HG03280 (cell line): Measurements from ENCODE around the gene SPATA20.

Experiments
- ATAC-seq: cut with Tn5 transposase; IDR thresholded peaks from one replicate; pipeline ENCODE4 v1.9.1; 2021; ENCODE audit warnings: mild to moderate bottlenecking, moderate library complexity; ENCODE audit not compliant: unreplicated experiment

The SPATA20 gene

GRCh38 chr17:50538549-50539410, 8.2 kb upstream of the SPATA20 start:
- ATAC-seq, result no peak

- ATAC-seq, result no peak
These were observed 7.0 kb upstream of the SPATA20 start for GRCh38 chr17:50539762-50540559.

GRCh38 chr17:50540560-50541401, 6.2 kb upstream of the SPATA20 start:
- no peak for ATAC-seq

GRCh38 chr17:50541402-50541715, 5.6 kb upstream of the SPATA20 start:
- no peak for ATAC-seq

GRCh38 chr17:50541716-50542688, 5.0 kb upstream of the SPATA20 start:
- ATAC-seq, result peak; percentile 84

- no peak for ATAC-seq
These were observed 3.9 kb upstream of the SPATA20 start for GRCh38 chr17:50542795-50543774.

GRCh38 chr17:50544516-50544915, 2.5 kb upstream of the SPATA20 start:
- ATAC-seq, result no peak

- no peak for ATAC-seq
These were observed 1.7 kb upstream of the SPATA20 start for GRCh38 chr17:50545311-50545710.

GRCh38 chr17:50546701-50547034, 306 bp upstream of the SPATA20 start:
- no peak for ATAC-seq

GRCh38 chr17:50547736-50548083, 736 bp downstream of the SPATA20 start:
- ATAC-seq, result no peak

- ATAC-seq, result no peak
These were observed 1.9 kb downstream of the SPATA20 start for GRCh38 chr17:50548831-50549230.

GRCh38 chr17:50549256-50549941, 2.4 kb downstream of the SPATA20 start:
- ATAC-seq, result no peak

- no peak for ATAC-seq
These were observed 3.0 kb downstream of the SPATA20 start for GRCh38 chr17:50549969-50550368.

GRCh38 chr17:50550661-50551432, 3.9 kb downstream of the SPATA20 start:
- ATAC-seq, result no peak

- no peak for ATAC-seq
These were observed 4.5 kb downstream of the SPATA20 start for GRCh38 chr17:50551433-50551815.

GRCh38 chr17:50551884-50552283, 4.9 kb downstream of the SPATA20 start:
- ATAC-seq, result no peak

- no peak for ATAC-seq
These were observed 7.2 kb downstream of the SPATA20 start for GRCh38 chr17:50554201-50554600.

GRCh38 chr17:50556803-50557202, 9.8 kb downstream of the SPATA20 start:
- ATAC-seq, result no peak
